ENCODE results near the gene RHOT1. TPM values are rescaled to one million over a fixed set of nuclear protein-coding genes. Genes with fewer than 3 reads are reported as not detected.
"Not testable (repeated sequence)": the region's sequence is repeated elsewhere in the genome, so short reads cannot be mapped to it uniquely, and the experiment has no call there.

RHOT1 gene
- total RNA-seq, 1 donor from 2014 or later: 26.2 TPM

GRCh38 chr17:32126325-32126724 lies 16.0 kb upstream of the RHOT1 start:
- no peaks in the 10 kb centered on the region for H3K27me3 Mint-ChIP-seq
- peak overlapping the region; percentile 49 for H3K4me3 Mint-ChIP-seq
- no peaks in the 10 kb centered on the region for H3K36me3 Mint-ChIP-seq
- no peak for DNase-seq (ENCODE audit: extremely low spot score, unreplicated experiment)
- no peak overlapping the region for H3K27ac Mint-ChIP-seq
- peaks cover 36% of the 10 kb centered on the region for H3K4me1 Mint-ChIP-seq (ENCODE audit: unreplicated experiment)
- no peak for TF ChIP-seq CTCF (conservative IDR thresholded peaks at IDR 0.05)
- no peaks in the 10 kb centered on the region for H3K9me3 Mint-ChIP-seq

GRCh38 chr17:32126746-32127145 lies 15.6 kb upstream of the RHOT1 start:
- Mint-ChIP-seq H3K4me1 (ENCODE audit: unreplicated experiment) (peaks cover 36% of the 10 kb centered on the region), H3K36me3 (no peaks in the 10 kb centered on the region), H3K27me3 (no peaks in the 10 kb centered on the region), H3K4me3 (no peak overlapping the region), H3K9me3 (no peaks in the 10 kb centered on the region), H3K27ac (no peak overlapping the region)
- TF ChIP-seq CTCF (conservative IDR thresholded peaks at IDR 0.05): no peak
- DNase-seq (ENCODE audit: extremely low spot score, unreplicated experiment): no peak

GRCh38 chr17:32127158-32127897 lies 15.0 kb upstream of the RHOT1 start:
- Mint-ChIP-seq H3K27ac (peak overlapping the region; percentile 97), H3K9me3 (no peaks in the 10 kb centered on the region)

GRCh38 chr17:32128470-32128869 lies 13.8 kb upstream of the RHOT1 start:
- peaks cover 33% of the 10 kb centered on the region for H3K4me1 Mint-ChIP-seq (ENCODE audit: unreplicated experiment)
- H3K9me3 Mint-ChIP-seq; H3K27me3 Mint-ChIP-seq; H3K36me3 Mint-ChIP-seq; DNase-seq (ENCODE audit: extremely low spot score, unreplicated experiment): not testable (repeated sequence)
- peak overlapping the region; percentile 76 for H3K4me3 Mint-ChIP-seq
- H3K27ac Mint-ChIP-seq: peak overlapping the region; percentile 72

More at GRCh38 chr17:32127158-32127897, 15.0 kb upstream of the RHOT1 start:
- peak; percentile 79 for DNase-seq (ENCODE audit: extremely low spot score, unreplicated experiment)
- H3K4me3 Mint-ChIP-seq: peak overlapping the region; percentile 95
- peaks cover 36% of the 10 kb centered on the region for H3K4me1 Mint-ChIP-seq (ENCODE audit: unreplicated experiment)
- TF ChIP-seq CTCF (conservative IDR thresholded peaks at IDR 0.05): no peak
- no peaks in the 10 kb centered on the region for H3K27me3 Mint-ChIP-seq
- H3K36me3 Mint-ChIP-seq: no peaks in the 10 kb centered on the region

DNA sequence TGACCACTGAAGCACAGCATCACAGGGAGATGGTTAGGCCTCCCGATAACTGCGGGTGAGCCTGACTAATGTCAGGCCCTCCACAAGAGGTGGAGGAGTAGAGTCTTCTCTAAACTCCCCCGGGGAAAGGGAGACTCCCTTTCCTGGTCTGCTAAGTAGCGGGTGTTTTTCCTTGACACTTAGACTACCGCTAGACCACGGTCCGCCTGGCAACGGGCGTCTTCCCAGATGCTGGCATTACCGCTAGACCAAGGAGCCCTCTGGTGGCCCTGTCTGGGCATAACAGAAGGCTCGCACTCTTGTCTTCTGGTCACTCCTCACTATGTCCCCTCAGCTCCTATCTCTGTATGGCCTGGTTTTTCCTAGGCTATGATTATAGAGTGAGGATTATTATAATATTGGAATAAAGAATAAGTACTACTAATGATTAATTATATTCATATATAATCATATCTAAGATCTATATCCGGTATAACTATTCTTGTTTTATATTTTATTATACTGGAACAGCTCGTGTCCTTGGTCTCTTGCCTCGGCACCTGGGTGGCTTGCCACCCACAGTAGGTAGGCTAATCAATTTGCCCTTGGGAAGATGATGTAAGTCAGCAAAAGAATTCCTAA lies 6.7 kb upstream of the RHOT1 start:
- H3K4me1 Mint-ChIP-seq (ENCODE audit: unreplicated experiment); H3K9me3 Mint-ChIP-seq; H3K27me3 Mint-ChIP-seq; H3K4me3 Mint-ChIP-seq; H3K36me3 Mint-ChIP-seq; H3K27ac Mint-ChIP-seq; DNase-seq (ENCODE audit: extremely low spot score, unreplicated experiment): not testable (repeated sequence)
- peak; percentile 65 for TF ChIP-seq CTCF (conservative IDR thresholded peaks at IDR 0.05)

GRCh38 chr17:32136856-32137255 lies 5.4 kb upstream of the RHOT1 start:
- Mint-ChIP-seq H3K9me3 (peaks cover 4% of the 10 kb centered on the region), H3K36me3 (no peaks in the 10 kb centered on the region), H3K4me3 (no peak overlapping the region)

DNA sequence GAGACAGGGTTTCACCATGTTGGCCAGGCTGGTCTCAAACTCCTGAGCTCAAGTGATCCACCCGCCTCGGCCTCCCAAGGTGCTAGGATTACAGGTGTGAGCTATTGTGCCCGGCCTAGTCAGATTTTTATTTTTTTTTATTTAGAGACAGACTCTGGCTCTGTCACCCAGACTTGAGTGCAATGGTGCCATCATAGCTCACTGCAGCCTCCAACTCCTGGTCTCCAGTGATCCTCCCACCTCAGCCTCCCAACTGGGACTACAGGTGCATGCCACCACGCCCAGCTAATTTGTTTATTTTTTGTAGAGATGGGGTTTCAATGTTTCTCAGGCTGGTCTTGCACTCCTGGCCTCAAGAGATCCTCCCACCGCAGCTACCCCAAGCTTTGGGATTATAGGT lies 2.8 kb upstream of the RHOT1 start:
- not testable (repeated sequence) for H3K9me3 Mint-ChIP-seq; H3K27ac Mint-ChIP-seq; H3K27me3 Mint-ChIP-seq; DNase-seq (ENCODE audit: extremely low spot score, unreplicated experiment); H3K36me3 Mint-ChIP-seq; H3K4me3 Mint-ChIP-seq
- peaks cover 13% of the 10 kb centered on the region for H3K4me1 Mint-ChIP-seq (ENCODE audit: unreplicated experiment)

More at GRCh38 chr17:32136856-32137255, 5.4 kb upstream of the RHOT1 start:
- DNase-seq (ENCODE audit: extremely low spot score, unreplicated experiment): no peak
- H3K27me3 Mint-ChIP-seq: no peaks in the 10 kb centered on the region
- no peaks in the 10 kb centered on the region for H3K4me1 Mint-ChIP-seq (ENCODE audit: unreplicated experiment)
- no peak overlapping the region for H3K27ac Mint-ChIP-seq
- no peak for TF ChIP-seq CTCF (conservative IDR thresholded peaks at IDR 0.05)

Data from type B pancreatic cell (in vitro differentiated cells).